HepG2 (cell line): ENCODE data around the gene DAB1. TPM values are rescaled to one million over a fixed set of nuclear protein-coding genes. Genes with fewer than 3 reads are reported as not detected.

Source experiments
- DNMT3B ChIP-seq: conservative IDR thresholded peaks from 2 replicates; pipeline ENCODE4 v1.6.1; 2016; ENCODE audit warnings: missing biosample characterization, control low read depth
- EED ChIP-seq: sonication (generic); formaldehyde crosslinking; IDR thresholded peaks from 2 replicates; pipeline ENCODE4 v1.5.0; 2020; ENCODE audit warnings: mild to moderate bottlenecking, missing genetic modification reagents
- HDAC1 ChIP-seq: sonication (generic); formaldehyde crosslinking; IDR thresholded peaks from 2 replicates; pipeline ENCODE4 v1.5.1; 2020; ENCODE audit warnings: mild to moderate bottlenecking, missing genetic modification reagents
- MTF1 ChIP-seq: sonication (generic); formaldehyde crosslinking; IDR thresholded peaks from 2 replicates; pipeline ENCODE4 v1.5.0; 2020; ENCODE audit warnings: missing genetic modification reagents
- MZF1 ChIP-seq: sonication (generic); formaldehyde crosslinking; IDR thresholded peaks from 2 replicates; pipeline ENCODE4 v1.8.1; 2023; ENCODE audit warnings: mild to moderate bottlenecking, missing genetic modification reagents, borderline replicate concordance
- NCOR1 ChIP-seq: fragments of 200-600 bp; sonication (generic); IDR thresholded peaks from 2 replicates; pipeline ENCODE4 v1.7.0; 2017; ENCODE audit warnings: antibody characterized with exemption, low read length, borderline replicate concordance
- PHB2 ChIP-seq: fragments of 450-650 bp; IDR thresholded peaks from 2 replicates; pipeline ENCODE4 v1.6.1; 2018; ENCODE audit not compliant: partially characterized antibody
- RAD21 ChIP-seq: fragments of 450-650 bp; formaldehyde crosslinking; IDR thresholded peaks from 2 replicates; pipeline ENCODE4 v1.5.0; 2020; ENCODE audit warnings: mild to moderate bottlenecking
- RBM39 ChIP-seq: fragments of 200-400 bp; formaldehyde crosslinking; IDR thresholded peaks from one replicate; pipeline ENCODE4 v1.6.1; 2018; ENCODE audit warnings: antibody characterized with exemption, mild to moderate bottlenecking, low read depth, low read length; ENCODE audit not compliant: poor library complexity, severe bottlenecking
- ZNF772 ChIP-seq: sonication (generic); formaldehyde crosslinking; IDR thresholded peaks from 2 replicates; pipeline ENCODE4 v1.5.0; 2020; ENCODE audit warnings: mild to moderate bottlenecking, missing genetic modification reagents
- ZNF780A ChIP-seq: sonication (generic); formaldehyde crosslinking; IDR thresholded peaks from 2 replicates; pipeline ENCODE4 v1.8.0; 2022; ENCODE audit warnings: mild to moderate bottlenecking, missing genetic modification reagents, moderate library complexity
- ZNF816 ChIP-seq: sonication (generic); formaldehyde crosslinking; IDR thresholded peaks from 2 replicates; pipeline ENCODE4 v1.8.0; 2022; ENCODE audit warnings: missing genetic modification reagents, mild to moderate bottlenecking, borderline replicate concordance
- ZSCAN9 ChIP-seq: IDR thresholded peaks from 2 replicates; pipeline ENCODE4 v1.6.1; 2016; ENCODE audit warnings: borderline replicate concordance
- polyA plus RNA-seq, 8 experiments: library from polyadenylated mRNA; depleted of rRNA in 3 of 8; stranded (reverse) in 7 of 8; unstranded in 1 of 8; fragments of >200 nt; fragmentation: Illumina TruSeq in 4 of 8; extraction: Trizol in 4 of 8; gene quantifications; 2 replicates each; pipeline versions ENCODE4 v1.2.1 to v1.2.3, GENCODE V29; 2011 to 2016; ENCODE audit warnings: low read depth in 4 of 8, missing spikeins in 1 of 8, mixed read lengths in 1 of 8; ENCODE audit not compliant: insufficient read depth in 1 of 8
- total RNA-seq, 5 experiments: library from RNA; depleted of rRNA; stranded (reverse); fragments of >200 nt; fragmentation: Illumina TruSeq; extraction: Trizol; gene quantifications; 2 replicates each; pipeline ENCODE4 v1.2.3, GENCODE V29; 2016; ENCODE audit warnings: low read depth in 1 of 5
- TF ChIP-seq, protein P1 (sequence below): fragments of 450-650 bp; IDR thresholded peaks from 2 replicates; pipeline ENCODE4 v1.6.1; 2016
- TF ChIP-seq, protein P2 (sequence below): sonication (generic); formaldehyde crosslinking; conservative IDR thresholded peaks from 2 replicates; pipeline ENCODE4 v1.8.0; 2022; ENCODE audit warnings: low read depth, missing genetic modification reagents
- TF ChIP-seq, protein P3 (sequence below): IDR thresholded peaks from 2 replicates; pipeline ENCODE4 v1.4.0; 2020; ENCODE audit warnings: mild to moderate bottlenecking, missing genetic modification reagents
- TF ChIP-seq, protein P4 (sequence below): sonication (generic); formaldehyde crosslinking; IDR thresholded peaks from 2 replicates; pipeline ENCODE4 v1.4.0; 2020; ENCODE audit warnings: missing genetic modification reagents, mild to moderate bottlenecking, borderline replicate concordance
- TF ChIP-seq, protein P5 (sequence below): sonication (generic); formaldehyde crosslinking; IDR thresholded peaks from 2 replicates; pipeline ENCODE4 v1.4.0; 2020; ENCODE audit warnings: missing genetic modification reagents

DAB1 gene
- total and polyA plus RNA-seq, 2 of the 13 experiments (the other 11 are each of a cell fraction or from before 2014, with no cell fraction given), result 0.04 to 0.13 TPM

DNA sequence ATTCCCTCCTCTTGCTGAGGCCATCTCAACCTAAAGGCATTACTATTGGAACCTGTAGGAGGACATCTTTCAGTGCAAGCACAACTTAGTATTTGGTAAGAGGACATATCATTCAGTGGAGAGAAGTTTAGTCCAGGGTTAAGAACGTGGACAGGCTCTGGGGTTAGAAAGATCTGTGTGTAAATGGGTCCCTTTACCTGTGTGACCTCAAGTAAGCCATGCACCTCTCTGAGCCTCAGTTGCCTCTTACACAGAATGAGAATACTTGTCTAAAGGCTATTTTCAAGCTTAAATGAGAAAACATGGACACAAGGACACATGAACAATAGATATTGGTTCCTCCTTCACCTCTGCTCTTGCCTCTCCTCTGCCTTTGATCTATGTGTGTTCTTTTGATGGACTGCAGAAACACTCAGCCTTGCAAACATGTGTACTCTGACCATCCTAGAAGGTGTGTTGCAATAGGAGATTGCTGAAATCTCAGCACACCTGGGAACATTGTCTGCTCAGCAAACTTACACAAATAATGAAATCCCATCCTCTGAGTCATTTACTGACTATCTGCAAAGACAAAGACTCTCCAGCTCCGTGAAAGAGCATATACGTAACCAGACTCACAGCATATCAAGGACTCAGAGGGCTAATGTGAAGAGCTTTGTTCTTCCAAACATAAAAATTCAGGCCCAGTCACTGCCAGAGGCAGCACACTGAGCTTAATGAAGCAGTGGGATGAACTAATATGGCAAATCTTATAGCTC is 143.8 kb downstream of the DAB1 start (continued):
- TF ChIP-seq, protein P1, sequence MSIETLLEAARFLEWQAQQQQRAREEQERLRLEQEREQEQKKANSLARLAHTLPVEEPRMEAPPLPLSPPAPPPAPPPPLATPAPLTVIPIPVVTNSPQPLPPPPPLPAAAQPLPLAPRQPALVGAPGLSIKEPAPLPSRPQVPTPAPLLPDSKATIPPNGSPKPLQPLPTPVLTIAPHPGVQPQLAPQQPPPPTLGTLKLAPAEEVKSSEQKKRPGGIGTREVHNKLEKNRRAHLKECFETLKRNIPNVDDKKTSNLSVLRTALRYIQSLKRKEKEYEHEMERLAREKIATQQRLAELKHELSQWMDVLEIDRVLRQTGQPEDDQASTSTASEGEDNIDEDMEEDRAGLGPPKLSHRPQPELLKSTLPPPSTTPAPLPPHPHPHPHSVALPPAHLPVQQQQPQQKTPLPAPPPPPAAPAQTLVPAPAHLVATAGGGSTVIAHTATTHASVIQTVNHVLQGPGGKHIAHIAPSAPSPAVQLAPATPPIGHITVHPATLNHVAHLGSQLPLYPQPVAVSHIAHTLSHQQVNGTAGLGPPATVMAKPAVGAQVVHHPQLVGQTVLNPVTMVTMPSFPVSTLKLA, result peak; percentile 43; the same call in 1 of the 2 replicates
- no peak for TF ChIP-seq MTF1 (CRISPR knock-in tag)
- TF ChIP-seq PHB2, result no peak
- TF ChIP-seq, protein P2, sequence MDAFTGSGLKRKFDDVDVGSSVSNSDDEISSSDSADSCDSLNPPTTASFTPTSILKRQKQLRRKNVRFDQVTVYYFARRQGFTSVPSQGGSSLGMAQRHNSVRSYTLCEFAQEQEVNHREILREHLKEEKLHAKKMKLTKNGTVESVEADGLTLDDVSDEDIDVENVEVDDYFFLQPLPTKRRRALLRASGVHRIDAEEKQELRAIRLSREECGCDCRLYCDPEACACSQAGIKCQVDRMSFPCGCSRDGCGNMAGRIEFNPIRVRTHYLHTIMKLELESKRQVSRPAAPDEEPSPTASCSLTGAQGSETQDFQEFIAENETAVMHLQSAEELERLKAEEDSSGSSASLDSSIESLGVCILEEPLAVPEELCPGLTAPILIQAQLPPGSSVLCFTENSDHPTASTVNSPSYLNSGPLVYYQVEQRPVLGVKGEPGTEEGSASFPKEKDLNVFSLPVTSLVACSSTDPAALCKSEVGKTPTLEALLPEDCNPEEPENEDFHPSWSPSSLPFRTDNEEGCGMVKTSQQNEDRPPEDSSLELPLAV (CRISPR knock-in tag), result no peak
- peak; percentile 93 for TF ChIP-seq ZSCAN9 (CRISPR knock-in tag)
- TF ChIP-seq, protein P3, sequence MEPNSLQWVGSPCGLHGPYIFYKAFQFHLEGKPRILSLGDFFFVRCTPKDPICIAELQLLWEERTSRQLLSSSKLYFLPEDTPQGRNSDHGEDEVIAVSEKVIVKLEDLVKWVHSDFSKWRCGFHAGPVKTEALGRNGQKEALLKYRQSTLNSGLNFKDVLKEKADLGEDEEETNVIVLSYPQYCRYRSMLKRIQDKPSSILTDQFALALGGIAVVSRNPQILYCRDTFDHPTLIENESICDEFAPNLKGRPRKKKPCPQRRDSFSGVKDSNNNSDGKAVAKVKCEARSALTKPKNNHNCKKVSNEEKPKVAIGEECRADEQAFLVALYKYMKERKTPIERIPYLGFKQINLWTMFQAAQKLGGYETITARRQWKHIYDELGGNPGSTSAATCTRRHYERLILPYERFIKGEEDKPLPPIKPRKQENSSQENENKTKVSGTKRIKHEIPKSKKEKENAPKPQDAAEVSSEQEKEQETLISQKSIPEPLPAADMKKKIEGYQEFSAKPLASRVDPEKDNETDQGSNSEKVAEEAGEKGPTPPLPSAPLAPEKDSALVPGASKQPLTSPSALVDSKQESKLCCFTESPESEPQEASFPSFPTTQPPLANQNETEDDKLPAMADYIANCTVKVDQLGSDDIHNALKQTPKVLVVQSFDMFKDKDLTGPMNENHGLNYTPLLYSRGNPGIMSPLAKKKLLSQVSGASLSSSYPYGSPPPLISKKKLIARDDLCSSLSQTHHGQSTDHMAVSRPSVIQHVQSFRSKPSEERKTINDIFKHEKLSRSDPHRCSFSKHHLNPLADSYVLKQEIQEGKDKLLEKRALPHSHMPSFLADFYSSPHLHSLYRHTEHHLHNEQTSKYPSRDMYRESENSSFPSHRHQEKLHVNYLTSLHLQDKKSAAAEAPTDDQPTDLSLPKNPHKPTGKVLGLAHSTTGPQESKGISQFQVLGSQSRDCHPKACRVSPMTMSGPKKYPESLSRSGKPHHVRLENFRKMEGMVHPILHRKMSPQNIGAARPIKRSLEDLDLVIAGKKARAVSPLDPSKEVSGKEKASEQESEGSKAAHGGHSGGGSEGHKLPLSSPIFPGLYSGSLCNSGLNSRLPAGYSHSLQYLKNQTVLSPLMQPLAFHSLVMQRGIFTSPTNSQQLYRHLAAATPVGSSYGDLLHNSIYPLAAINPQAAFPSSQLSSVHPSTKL, result peak; percentile 100
- peak; percentile 98 for TF ChIP-seq NCOR1
- TF ChIP-seq, protein P4, sequence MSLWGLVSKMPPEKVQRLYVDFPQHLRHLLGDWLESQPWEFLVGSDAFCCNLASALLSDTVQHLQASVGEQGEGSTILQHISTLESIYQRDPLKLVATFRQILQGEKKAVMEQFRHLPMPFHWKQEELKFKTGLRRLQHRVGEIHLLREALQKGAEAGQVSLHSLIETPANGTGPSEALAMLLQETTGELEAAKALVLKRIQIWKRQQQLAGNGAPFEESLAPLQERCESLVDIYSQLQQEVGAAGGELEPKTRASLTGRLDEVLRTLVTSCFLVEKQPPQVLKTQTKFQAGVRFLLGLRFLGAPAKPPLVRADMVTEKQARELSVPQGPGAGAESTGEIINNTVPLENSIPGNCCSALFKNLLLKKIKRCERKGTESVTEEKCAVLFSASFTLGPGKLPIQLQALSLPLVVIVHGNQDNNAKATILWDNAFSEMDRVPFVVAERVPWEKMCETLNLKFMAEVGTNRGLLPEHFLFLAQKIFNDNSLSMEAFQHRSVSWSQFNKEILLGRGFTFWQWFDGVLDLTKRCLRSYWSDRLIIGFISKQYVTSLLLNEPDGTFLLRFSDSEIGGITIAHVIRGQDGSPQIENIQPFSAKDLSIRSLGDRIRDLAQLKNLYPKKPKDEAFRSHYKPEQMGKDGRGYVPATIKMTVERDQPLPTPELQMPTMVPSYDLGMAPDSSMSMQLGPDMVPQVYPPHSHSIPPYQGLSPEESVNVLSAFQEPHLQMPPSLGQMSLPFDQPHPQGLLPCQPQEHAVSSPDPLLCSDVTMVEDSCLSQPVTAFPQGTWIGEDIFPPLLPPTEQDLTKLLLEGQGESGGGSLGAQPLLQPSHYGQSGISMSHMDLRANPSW (CRISPR knock-in tag), result no peak
- peak; percentile 96 for TF ChIP-seq ZNF772
- no peak for TF ChIP-seq MZF1 (CRISPR knock-in tag)
- peak; percentile 88; the same call in 1 of the 2 replicates for TF ChIP-seq ZNF816 (CRISPR knock-in tag)
- TF ChIP-seq, protein P5, sequence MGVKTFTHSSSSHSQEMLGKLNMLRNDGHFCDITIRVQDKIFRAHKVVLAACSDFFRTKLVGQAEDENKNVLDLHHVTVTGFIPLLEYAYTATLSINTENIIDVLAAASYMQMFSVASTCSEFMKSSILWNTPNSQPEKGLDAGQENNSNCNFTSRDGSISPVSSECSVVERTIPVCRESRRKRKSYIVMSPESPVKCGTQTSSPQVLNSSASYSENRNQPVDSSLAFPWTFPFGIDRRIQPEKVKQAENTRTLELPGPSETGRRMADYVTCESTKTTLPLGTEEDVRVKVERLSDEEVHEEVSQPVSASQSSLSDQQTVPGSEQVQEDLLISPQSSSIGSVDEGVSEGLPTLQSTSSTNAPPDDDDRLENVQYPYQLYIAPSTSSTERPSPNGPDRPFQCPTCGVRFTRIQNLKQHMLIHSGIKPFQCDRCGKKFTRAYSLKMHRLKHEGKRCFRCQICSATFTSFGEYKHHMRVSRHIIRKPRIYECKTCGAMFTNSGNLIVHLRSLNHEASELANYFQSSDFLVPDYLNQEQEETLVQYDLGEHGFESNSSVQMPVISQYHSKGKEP, result no peak
- TF ChIP-seq EED (CRISPR knock-in tag), result no peak
- peak; percentile 85; the same call in 1 of the 2 replicates for TF ChIP-seq ZNF780A (CRISPR knock-in tag)
- TF ChIP-seq RAD21 (CRISPR knock-in tag), result no peak
- TF ChIP-seq HDAC1, result peak; percentile 99
- no peak for TF ChIP-seq DNMT3B (CRISPR knock-in tag)
- TF ChIP-seq RBM39, result no peak
